Nucleus accumbens (tissue), 56 donors: Measurements from ENCODE around the gene ILF2.
"Not testable (repeated sequence)": the region's sequence is repeated elsewhere in the genome, so short reads cannot be mapped to it uniquely, and the experiment has no call there.

Experiments used
- DNase-seq, 56 donors: peaks; one replicate each; lab custom pipeline; 2025; lab: John Stamatoyannopoulos, UW

The ILF2 gene

DNA sequence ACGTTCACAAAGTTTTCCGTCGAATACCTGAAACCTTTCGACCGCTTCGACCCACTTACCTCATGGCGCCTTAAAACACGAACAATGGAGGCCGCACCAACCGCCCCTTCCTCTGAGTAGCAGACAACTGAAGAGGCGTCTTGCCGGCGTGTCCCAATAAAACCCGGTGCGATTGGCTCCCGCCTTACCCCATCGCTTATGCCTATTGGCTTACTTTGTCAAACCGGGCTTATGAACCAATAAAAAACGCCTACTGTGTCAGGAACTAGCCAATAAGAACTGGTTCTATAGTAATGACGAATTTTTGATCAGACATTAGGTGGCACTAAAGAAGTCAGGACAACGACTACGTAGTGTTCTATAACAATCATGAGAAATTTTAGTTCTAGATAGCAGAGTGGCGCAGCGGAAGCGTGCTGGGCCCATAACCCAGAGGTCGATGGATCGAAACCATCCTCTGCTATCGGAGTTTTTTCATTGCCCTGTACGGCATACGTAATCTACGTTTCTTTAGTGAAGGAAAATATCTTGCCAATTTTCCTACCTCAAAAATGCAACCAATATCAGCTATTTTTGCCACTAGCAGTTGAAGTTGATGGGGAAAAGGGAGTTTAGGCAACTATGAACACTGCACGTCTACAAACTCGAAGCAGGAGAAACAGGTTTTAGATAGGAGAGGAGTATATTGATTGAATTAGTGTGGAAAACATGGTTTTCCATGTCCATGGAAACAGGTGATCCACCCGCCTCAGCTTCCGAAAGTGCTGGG, at the start of gene ILF2:
Gene ILF2, minus strand, starts transcription at position 135 of the 769 bp plus-strand sequence. Its CDS starts 71 bp downstream, at position 64.
- peak; percentile 69 to 99 (median 90) for DNase-seq

DNA sequence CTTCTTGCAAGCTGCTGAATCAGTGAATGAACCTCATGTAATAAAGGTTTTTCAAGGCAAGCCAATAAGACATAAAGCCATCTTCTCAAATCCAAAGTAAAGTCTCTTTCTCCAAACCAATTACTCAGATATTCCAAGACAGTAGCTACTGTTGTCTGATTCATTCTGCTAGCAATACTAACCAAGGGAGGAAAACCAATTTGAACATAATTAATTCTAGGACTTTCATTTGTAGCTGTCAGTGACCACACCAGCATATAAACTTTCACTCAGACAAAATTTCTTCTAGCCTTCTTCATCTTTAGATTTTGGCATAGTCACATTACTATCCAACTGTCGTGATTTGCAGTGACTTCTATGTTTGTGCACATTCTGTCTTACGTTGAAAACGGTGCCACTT, 46.5 kb upstream of the ILF2 start:
- no peak for DNase-seq

DNA sequence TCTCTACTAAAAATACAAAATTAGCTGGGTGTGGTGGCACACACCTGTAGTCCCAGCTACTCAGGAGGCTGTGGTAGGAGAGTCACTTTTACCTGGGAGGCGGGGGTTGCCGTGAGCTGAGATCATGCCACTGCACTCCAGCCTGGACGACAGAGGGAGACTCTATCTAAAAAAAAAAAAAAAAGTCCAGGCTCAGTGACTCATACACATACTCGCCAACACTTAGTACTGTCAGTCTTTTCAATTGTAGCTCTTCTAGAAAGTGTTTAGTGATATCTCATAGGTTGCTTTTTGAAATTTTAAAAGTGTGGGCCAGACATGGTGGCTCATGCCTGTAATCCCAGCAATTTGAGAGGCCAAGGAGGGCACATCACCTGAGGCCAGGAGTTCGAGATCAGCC, 45.4 kb upstream of the ILF2 start:
- not testable (repeated sequence) for DNase-seq

DNA sequence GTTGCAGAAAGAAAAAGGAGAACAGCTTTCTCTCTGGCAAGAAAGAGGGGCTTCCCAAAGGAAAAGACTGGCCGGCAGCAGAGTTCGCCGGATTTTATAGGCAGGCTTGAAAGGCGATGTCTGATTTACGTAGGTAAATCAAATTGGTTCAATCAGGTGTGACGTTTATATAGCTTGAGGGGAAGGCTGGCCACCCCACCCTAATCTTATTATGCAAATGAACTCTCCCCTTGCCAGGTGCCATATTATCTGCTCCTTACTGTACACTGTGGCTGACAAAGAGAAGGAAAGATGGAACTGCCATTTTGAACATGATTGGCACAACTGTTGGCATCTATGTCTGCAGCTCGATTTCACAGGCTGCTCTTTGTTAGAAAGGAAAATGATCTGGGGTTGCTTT, 40.2 kb upstream of the ILF2 start:
- no peak for DNase-seq

DNA sequence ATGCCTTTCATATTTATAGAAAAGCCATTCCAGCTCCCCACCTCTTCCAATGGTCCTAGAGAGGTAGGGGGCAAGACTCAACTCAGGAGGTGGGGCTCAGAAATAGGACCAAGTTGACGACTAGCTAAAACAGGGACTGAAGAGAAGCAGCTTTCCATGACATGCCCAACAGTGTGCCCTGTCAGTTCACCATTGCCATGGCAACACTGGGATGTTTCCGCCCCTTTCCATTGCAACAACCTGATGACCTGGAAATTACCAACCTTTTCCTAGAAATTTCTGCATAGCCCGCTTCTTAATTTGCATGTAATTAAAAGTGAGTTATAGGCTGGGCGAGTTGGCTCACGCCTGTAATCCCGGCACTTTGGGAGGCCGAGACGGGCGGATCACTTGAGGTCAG, 34.7 kb upstream of the ILF2 start:
- DNase-seq: no peak

DNA sequence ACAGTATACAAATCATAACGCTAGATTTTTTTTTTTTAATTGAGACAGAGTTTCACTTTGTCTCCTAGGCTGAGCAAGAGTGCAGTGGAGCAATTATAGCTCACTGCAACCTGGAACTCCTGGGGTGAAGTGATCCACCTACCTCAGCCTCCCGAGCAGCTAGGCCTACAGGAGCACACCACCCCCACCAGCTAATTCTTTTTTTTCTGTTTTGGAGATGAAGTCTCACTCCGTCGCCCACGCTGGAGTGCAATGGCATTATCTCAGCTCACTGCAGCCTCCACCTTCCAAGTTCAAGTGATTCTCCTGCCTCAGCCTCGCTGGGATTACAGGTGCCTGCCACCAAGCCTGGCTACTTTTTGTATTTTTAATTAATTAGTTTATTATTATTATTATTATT, 29.0 kb upstream of the ILF2 start:
- DNase-seq: peak in 2 of 56 donors; percentile 10 to 14

DNA sequence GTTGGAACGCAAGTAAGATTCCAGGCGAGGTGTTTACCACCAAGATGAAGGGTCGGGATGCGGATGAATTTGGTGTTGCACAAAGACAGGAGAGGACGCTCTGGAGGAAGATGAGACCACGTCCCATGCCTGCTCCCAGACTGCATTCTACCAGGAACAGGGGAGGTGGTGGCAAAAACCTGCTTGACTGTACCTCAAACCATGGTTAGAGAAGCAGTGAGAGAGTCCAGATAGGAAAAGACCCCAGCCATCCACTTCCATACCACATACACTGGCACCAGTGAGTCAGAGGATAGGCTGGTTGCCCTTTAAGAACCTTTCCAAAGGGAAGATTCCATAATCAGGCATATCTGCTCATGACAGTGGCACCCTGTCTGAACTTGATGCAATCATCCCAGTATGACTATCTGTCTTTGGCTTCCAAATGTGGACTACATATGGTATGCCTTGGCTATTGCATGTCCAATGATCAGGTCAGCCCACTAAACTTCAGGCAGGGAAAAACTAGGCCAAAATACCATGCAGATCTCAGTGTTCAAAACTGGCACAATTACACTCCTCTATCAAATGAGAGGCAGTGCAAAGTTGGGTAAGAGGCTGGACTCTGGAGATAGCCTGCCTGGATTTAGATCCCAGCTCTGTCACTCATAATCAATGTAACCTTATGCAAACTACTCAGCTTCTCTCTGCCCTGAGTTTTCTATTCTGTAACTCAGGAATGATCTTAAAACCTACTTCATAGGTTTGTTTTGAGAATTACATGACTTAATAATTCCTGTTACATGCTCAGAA, 28.3 kb upstream of the ILF2 start:
- no peak for DNase-seq

DNA sequence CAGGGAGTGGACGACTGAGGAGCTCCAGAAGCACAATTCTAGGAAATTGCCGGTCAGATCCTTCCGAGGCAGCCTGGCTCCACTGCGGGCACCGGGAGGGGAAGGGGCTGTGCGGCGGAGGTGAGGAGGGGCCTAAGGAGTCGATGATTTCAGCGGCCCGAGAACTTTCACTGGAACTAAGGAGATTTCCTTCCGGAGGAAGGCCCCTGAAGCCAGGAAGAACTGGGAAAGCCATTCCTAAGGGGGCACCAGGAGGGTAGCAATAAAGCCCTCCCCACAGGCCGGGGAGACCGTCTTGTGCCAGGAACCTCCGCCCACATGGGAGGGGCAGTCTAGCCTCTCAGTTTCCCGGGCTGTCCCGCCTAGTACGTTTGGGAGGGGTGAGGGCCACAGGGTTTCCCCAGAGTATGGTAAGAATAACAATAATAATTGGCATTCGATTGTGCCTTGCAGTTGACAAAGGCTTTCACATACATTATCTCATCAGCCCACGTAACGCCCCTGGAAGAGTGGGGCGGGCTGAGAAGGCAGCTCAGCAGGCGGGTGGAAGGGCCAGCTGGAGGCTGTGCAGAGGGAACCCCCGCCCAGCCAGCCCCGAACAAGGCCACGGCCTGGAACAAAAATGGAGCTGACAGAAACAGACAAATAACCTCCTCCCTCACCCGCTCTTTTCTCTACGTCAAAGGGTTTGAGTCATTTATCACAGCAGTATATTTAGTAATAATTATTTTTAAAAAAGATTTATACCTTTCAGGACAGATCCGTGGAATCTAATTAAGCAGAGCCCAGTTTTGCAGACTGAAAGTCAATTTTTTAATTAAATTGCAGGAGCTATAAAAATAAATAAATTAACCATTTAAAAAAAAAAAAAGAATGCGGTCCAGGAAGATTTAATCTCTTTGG, 27.5 kb upstream of the ILF2 start:
- DNase-seq: peak in 22 of 56 donors; percentile 3 to 54 (median 18)

DNA sequence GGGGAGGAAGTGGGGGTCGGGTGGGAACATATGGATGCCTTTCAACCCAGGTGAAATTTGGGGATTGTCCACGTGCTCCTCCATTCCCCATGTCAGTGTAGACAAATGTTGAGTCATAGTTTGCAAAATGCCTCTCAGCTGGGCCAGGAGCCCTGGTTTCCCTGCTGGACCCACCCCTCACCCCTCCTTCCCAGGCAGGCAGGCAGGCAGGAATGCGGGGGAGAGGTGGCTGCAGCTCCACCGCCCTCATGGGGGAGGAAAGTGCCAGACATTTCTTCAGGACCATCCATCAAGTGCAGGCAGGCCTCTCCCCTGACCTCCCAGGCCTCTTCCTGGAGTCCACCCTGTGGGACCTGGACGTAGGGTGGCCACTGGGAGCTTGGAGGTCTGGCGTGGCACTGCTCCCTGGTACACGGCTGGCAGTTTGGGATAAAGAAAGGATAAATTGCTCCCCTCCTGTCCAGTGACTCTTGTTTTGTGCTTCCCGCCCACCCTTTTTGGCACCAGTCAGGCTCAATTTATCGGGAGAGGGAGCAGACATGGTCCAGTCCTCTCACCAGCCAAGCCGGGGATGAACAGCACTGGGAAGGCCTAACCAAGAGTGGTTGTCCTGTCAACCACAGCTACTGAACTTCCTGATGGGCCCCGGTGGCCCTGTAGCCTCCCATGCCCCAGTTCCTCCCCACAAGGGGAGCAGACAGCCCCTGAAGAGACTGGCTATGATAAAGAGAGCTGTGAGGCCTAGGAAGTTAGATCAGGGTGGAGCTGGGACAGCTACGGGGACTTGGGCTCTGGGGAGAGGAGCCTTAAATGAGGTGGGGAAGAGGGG, 26.6 kb upstream of the ILF2 start:
- no peak for DNase-seq

DNA sequence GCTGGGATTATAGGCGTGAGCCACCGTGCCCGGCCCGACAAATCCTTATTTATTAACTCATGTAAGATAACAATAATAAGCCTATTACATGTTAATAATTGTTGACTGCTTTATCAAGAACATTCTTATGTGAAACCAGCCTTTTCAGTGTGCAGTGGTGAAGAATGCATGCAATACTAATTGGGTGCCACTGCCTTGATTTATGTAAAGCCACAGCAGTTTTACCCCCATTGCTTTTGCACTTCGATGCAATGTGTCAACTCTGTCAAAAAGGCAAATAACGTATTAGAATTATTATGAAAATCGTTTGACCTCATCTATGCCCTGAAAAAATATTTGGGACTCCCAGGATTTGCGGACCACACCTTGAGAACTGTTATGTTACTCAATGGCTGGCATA, 25.9 kb upstream of the ILF2 start:
- DNase-seq: no peak

DNA sequence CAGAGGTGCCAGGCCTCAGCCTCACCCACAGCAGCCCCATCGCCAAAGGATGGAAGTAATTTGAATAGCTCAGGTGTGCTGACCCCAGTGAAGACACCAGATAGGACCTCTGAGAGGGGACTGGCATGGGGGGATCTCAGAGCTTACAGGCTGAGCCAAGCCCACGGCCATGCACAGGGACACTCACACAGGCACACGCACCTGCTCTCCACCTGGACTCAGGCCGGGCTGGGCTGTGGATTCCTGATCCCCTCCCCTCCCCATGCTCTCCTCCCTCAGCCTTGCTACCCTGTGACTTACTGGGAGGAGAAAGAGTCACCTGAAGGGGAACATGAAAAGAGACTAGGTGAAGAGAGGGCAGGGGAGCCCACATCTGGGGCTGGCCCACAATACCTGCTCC, 22.7 kb upstream of the ILF2 start:
- DNase-seq: no peak

DNA sequence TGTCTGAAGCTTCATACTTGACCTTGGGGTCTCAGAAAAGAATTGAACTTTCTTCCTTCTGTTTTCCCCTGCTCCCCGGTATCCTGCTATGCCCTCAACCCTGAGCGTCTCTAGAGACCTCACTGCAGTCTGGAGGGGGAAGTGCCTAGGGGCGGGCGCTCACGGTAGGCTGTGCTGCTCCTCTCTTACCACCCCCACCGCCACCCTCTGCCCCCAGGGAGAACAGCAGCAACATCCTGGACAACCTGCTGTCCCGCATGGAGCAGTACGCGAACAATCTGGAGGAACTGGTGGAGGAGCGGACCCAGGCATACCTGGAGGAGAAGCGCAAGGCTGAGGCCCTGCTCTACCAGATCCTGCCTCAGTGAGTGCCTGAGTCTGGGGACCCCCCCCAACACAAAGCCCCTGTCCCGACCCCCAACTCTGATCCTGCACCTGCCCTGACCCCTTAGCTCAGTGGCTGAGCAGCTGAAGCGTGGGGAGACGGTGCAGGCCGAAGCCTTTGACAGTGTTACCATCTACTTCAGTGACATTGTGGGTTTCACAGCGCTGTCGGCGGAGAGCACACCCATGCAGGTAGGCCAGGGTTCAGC, 18.0 kb upstream of the ILF2 start:
- DNase-seq: no peak

DNA sequence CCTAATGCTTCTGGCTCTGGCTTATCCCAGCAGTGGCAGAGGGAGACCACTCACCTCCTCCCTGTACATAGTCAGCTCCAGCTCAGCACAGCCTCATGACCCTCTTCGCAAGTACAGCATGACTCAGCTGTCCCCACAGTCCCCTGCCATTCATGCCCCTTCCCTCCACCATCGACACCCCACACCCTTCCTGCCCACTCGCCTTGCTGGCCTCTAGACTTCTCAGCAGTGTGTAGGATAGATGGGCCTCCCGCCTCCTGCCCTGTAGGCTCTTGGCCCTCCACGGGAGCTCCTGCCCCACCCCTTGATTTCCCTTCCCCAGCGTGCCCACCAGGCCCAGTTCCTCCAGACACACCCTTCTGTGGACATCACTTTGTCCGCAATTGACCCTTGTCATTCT, 17.5 kb upstream of the ILF2 start:
- no peak for DNase-seq

DNA sequence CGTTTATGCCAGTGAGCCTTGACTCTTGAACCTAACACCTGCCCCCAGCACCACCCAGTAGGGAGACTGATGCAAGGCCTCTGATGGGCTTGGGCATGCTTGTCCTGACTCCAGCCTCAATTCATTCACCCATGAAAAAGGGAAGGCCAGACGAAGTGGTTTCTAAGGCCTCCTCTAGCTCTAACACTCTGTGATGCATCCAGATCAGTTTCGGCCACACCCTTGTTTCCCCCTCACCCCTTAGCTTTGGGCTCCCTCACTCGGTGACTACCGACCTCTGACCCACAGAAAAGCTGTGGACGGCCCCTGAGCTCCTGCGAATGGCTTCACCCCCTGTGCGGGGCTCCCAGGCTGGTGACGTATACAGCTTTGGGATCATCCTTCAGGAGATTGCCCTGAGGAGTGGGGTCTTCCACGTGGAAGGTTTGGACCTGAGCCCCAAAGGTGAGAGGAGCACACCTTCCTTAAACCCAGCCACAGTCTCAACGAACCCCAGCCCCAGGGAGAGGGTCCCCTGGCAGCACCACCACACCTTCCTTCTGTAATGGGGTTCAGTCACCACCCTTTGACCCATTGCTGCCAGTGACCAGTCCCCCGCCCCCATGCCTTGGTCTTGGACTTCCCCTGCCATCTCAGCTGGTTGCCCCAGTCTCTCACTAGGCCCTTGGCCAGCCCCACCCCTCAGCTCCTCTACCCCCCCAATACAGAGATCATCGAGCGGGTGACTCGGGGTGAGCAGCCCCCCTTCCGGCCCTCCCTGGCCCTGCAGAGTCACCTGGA, 16.7 kb upstream of the ILF2 start:
- no peak for DNase-seq

DNA sequence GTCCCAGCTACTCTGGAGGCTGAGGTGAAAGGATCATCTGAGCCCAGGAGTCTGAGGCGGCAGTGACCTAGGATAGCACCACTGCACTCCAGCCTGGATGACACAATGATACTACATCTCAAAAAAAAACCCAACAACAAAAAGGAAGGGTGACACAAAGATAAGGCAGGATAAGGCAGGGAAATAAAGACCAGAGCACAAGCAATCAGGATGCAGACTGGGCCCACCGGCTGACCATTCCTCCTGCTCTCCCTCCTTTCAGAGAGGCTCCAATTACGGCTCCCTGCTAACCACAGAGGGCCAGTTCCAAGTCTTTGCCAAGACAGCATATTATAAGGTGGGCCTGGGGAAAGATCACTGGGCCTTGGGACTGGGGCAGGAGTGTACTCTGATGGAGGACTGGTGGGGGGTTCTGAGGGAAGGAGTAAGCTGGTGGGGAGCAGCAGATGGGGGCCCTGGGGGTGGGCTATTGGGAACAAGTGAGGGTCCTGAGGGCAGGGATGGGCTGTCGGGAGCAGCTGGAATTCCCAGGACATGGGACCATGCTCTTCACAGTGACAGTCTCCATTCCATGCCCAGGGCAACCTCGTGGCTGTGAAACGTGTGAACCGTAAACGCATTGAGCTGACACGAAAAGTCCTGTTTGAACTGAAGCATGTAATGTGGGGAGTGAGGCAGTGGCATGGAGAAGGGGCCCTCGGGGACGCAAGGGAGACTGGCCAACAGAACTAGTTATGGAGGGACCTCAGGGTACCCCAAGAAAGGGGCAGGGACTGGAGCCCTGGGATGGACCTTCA, 14.9 kb upstream of the ILF2 start:
- DNase-seq: no peak

DNA sequence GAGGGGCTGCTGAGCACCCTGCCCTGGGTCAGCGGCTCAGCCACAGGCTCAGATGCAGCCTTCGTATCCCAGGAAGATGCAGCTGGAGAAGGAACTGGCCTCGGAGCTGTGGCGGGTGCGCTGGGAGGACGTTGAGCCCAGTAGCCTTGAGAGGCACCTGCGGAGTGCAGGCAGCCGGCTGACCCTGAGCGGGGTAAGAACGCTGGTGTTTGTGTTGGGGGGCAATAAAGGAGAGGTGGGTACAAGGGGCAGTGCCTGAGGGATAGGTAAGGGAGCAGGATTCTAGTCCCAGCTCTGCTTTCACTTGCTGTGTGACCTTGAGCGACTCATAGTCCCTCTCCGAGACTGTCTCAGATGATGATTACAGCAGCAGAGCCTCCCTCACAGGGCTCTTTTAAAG, 14.1 kb upstream of the ILF2 start:
- DNase-seq: no peak

DNA sequence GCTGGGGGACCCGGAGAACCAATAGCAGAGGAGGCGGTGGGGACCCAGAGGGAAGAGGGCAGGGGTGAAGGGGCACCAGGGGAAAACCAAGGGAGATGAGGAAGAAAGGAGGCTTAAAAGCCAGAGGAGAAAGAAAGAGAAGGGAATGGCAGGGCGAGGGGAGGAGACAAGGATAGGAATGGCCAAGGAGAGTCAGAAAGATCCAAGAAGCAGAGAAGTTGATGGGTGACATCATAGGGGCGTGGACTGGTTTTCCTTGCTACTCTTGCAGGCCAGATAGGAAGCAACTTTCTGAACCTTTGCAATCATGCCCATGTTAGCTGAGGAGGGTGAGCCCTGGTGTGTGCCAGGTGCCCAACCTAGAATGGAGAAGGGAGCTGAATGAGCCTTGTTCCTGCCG, 13.1 kb upstream of the ILF2 start:
- no peak for DNase-seq

DNA sequence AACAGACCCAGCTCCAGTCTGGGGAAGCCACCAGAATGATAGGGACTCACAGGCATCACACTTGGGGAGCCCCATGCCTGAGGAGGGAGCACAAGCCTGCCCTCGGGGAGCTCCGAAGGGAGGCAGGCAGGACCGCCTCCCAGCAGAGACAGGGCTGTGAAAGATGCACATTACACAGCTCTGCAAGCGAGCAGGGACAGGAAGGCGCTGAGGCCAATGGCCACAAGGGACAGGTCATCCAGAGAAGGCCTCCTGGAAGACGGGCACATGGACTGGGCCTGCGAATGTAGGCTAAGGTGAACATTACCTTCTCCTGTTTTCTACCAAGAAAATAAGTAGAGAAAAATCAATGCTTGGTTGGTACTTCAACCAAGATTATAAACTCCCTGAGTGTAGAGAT, 11.9 kb upstream of the ILF2 start:
- no peak for DNase-seq
